NCI-H1417 (cell line): Measurements from ENCODE around the gene HAO2.
"Not testable (repeated sequence)": the region's sequence is repeated elsewhere in the genome, so short reads cannot be mapped to it uniquely, and the experiment has no call there.

Experiments used
- DNase-seq, 3 experiments: peaks; one replicate each; lab custom pipeline; 2025; lab: John Stamatoyannopoulos, UW

The HAO2 gene

GRCh38 chr1:119345398-119345797 is 23.2 kb upstream of the HAO2 start:
- DNase-seq, result no peak

DNA sequence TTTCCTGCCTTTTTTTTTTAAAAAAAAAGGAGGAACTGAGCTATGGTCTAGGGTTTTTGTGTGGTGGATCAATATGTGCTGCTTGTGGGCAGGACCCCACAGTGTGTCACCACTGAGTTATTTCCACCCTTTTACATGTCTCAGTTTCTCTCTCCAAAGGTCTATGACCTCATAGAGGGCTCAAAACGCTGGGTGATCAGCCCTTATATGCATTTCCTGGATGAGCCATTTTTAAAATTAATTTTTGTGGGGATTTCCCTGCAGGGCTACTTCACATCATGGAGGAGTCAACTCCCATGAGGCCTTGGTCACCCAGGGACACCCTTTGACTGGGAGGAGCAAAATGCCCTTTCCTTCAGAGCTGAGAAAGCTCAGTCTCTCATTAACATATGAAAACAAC is 20.7 kb upstream of the HAO2 start:
- DNase-seq, result no peak

GRCh38 chr1:119348941-119349340 is 19.6 kb upstream of the HAO2 start:
- DNase-seq, result no peak

DNA sequence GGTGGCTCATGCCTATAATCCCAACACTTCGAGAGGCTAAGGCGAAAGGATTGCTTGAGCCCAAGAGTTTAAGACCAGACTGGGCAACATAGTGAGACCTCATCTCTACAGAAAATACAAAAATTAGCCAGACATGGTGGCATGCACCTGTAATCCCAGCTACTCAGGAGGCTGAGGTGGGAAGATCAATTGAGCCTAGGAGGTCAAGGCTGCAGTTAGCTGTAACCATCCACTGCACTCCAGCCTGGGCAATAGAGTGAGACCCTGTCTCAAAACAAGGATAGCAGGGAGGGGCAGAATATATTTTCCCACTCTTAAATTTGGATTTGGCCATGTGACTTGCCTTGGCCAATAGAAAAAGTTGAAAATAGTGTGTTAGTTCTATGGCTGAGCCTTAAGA is 17.7 kb upstream of the HAO2 start:
- DNase-seq, result not testable (repeated sequence)

DNA sequence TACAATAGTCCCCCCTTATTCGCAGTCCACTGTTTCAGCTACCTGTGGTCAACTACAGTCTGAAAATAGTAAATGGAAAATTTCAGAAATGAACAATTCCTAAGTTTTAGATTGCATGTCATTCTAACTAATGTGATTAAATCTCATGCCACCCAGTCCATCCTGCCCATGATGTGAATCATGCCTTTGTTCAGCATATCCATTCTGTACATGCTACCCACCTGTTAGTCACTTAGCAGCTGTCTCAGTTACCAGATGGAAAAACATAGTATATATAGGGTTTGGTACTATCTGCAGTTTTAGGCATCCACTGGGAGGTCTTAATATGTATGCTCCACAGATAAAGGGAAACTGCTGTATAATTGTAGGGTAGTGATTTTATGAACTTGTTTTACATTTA is 16.6 kb upstream of the HAO2 start:
- no peak for DNase-seq

DNA sequence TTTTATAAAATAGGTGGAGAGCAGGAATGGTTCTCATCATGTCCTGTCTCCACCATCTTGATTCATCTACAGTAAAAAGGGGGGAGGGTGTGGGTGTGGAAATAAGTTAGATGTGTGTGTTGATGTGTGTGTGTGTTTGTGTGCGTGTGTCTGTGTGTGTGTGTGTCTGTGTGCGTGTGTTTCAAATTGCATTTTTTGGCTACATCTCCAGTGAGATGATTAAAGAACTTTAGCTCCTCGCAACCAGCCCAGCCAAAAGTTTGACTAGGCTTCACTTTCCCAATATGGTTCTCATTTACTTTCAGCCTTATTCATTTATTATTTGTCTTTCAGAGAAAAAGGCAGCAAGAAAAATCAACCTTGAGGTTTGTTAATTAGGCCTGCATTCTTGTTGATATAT is 14.7 kb upstream of the HAO2 start:
- DNase-seq, result no peak

DNA sequence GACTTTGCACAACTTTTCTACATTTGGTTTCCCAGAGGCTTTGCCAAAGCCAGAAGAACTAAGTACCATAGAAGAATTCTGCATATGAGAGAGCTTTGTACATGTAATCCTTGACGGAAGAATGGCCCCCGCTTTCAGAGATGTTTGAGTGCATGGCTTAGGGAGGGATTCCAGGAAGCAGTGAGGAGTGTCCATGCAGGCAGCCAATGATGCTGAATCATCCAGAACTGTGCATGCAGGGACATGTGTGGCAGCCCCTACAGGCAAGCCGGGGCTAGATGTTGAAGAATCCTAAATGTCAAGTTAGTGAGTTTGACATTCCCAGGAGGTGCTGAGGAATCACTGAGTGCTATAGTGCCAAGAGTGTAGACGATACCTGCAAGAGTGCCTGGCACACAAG is 9.9 kb upstream of the HAO2 start:
- DNase-seq, result no peak

- DNase-seq, result no peak
Measured at GRCh38 chr1:119359730-119360129, 8.9 kb upstream of the HAO2 start.

- no peak for DNase-seq
Measured at GRCh38 chr1:119361205-119361604, 7.4 kb upstream of the HAO2 start.

DNA sequence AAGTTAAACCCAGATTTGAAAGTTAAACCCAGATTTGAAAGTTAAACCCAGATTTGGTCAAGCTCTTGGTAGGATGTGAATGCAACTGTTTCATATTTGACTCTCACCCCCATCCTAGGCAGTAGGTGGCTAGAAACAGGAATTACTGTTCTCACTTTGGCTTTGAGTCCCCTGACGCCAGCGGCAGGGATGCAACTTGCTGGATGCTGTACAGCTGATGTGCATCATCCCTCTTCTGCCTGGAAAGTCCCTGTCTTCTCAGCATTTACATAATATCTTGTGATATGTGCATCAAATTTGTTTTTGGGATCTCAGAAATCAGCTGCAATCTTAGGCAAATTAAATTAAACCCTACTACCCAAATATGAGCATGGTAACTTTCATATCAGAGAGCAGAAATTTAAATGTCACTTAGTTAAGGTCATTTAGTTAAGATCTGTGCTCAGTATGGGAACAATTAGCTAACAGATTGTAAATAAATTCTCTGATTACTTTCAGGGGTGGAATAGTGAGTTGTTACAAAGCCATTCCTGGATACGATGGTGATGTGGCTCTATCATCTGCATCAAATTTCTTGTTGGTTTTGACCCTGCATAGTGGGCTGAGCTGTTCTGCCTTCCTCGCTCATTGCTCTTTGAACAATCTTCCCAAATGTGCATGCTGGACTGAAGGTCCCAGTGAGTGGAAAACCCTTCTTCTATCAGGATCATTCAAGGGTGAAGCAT is 6.8 kb upstream of the HAO2 start:
- DNase-seq, result no peak

GRCh38 chr1:119363162-119363561 is 5.4 kb upstream of the HAO2 start:
- no peak for DNase-seq

- DNase-seq, result no peak
Measured at GRCh38 chr1:119364640-119365039, 3.9 kb upstream of the HAO2 start.

GRCh38 chr1:119366424-119366823 is 2.2 kb upstream of the HAO2 start:
- no peak for DNase-seq

- peak; percentile 12 to 68 (median 54) for DNase-seq
Measured at GRCh38 chr1:119367432-119368124, 1.0 kb upstream of the HAO2 start.

DNA sequence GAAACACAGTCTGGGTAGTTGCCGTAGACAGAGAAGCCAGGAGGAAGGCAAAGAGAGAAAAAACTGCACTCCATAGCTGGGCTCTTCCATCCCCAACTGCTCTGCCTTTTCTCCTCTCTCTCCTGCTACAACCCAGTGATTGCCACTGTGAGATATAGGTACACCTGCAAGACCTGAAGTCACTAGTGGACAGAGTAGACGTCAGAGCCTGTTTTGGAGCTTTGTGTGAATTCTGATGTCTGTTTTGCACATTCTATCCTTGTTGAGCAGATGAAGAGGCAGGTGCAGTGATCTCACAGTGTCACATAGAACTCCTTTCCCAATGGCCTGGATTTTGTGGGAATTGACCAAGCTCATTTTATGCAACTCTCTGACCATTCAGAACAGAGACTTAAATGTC is 2.2 kb downstream of the HAO2 start:
- no peak for DNase-seq

DNA sequence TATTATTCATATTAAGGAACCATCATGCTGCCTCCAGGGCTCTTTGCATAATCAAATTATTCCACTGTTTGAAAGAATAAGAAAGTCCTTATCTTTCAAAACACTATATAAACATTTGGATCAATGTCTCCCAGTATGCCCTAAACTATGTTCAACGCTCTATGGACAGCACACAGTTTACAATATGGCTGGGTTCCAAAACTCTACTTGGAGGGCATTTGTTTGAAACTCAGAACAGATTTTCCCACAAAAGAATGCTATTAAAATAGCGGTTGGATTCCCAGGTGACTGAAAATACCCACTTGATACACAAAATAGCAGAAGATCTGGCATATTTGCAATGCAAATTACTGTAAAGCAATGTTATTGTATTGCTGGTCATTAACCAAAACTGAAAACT is 3.2 kb downstream of the HAO2 start:
- no peak for DNase-seq

- peak; percentile 12 to 60 (median 33) for DNase-seq
Measured at GRCh38 chr1:119372503-119373086, 4.0 kb downstream of the HAO2 start.

DNA sequence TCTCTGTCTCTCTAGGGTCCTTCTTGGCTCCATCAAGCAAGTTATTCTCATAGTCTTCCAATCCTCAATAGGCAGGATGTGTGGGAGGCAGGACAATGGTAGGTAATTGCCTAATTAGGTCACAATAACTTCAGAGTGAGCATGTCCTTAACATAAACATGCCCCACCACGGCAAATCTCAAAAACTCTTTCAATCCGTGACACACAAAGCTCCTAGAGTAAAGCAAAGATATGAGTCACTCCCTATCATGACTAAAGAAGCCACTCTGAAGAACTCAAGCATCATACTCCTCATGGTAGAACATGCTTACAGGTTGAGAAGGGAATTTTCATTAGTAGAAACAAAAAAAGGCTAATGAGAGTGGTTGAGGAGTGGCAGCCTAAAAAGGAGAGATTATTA is 4.9 kb downstream of the HAO2 start:
- DNase-seq, result no peak

DNA sequence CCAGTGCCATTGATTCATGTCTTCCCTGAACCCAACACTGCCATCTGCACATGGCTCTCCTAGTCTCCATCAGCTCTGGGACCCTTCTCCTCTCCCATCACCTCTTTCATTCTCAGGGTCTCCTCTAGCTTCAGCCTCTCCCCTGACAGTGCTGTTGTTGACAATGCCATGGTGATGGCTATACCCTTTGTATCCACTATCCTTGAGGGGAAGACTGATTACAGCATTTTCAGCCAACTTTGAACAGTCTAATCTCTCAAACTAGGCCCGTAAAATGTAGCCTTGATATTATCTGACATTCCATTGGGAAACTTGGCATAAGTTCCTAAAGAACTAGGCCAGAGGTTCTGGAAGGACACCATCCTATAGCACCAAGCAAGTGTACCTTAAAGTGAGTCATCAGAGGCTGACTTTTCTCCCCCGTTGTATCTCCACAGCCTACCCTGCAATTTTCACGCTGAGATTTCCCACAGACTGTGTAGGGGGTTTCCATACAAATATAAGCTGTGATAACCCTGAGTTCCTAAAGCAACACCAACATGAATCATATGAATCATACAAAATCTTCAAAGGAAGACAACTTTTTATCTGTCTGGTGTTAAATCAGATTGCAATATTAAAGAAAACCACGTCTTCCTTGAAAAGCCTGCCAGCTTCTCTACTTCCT is 5.8 kb downstream of the HAO2 start:
- no peak for DNase-seq

- no peak for DNase-seq
Measured at GRCh38 chr1:119375366-119375765, 6.8 kb downstream of the HAO2 start.

- no peak for DNase-seq
Measured at GRCh38 chr1:119376594-119376993, 8.0 kb downstream of the HAO2 start.

GRCh38 chr1:119377594-119377993 is 9.0 kb downstream of the HAO2 start:
- DNase-seq, result not testable (repeated sequence)

GRCh38 chr1:119379117-119379516 is 10.5 kb downstream of the HAO2 start:
- no peak for DNase-seq
